Osteoblast (primary cell): ENCODE results near the gene NBAS. TPM values are rescaled to one million over a fixed set of nuclear protein-coding genes. Genes with fewer than 3 reads are reported as not detected.

Experiments
- DNase-seq: peaks from one replicate; pipeline ENCODE4 v3.0.0; 2011; ENCODE audit warnings: low spot score, mixed read lengths; ENCODE audit not compliant: insufficient read length; ENCODE audit errors: missing footprints
- H2AFZ ChIP-seq: 2 replicates; pipeline ENCODE4 v1.6.0; 2011; ENCODE audit warnings: mild to moderate bottlenecking, low read length
- H3K27ac ChIP-seq: 2 replicates; pipeline ENCODE4 v1.5.1; 2011; ENCODE audit warnings: mild to moderate bottlenecking, low read depth, low read length, moderate library complexity
- H3K27me3 ChIP-seq: 2 replicates; pipeline ENCODE4 v1.6.0; 2012; ENCODE audit warnings: mild to moderate bottlenecking, control low read depth, inconsistent platforms, low read length, moderate library complexity; ENCODE audit not compliant: insufficient read depth
- H3K36me3 ChIP-seq: 2 replicates; pipeline ENCODE4 v1.5.1; 2011; ENCODE audit warnings: mild to moderate bottlenecking, low read length, control low read depth, moderate library complexity; ENCODE audit not compliant: insufficient read depth
- H3K4me1 ChIP-seq: 2 replicates; pipeline ENCODE4 v1.5.1; 2011; ENCODE audit warnings: mild to moderate bottlenecking, low read length, control low read depth, moderate library complexity; ENCODE audit not compliant: insufficient read depth
- H3K4me2 ChIP-seq: 2 replicates; pipeline ENCODE4 v1.6.0; 2011; ENCODE audit warnings: mild to moderate bottlenecking, low read length; ENCODE audit not compliant: insufficient read depth
- H3K4me3 ChIP-seq: fragments of 200-600 bp; sonication (generic); 3 replicates; pipeline ENCODE4 v1.5.1; 2012; ENCODE audit warnings: mild to moderate bottlenecking, low read length, inconsistent platforms; ENCODE audit not compliant: insufficient read depth
- H3K79me2 ChIP-seq: 2 replicates; pipeline ENCODE4 v1.6.0; 2012; ENCODE audit warnings: mild to moderate bottlenecking, low read length, control low read depth, inconsistent platforms; ENCODE audit not compliant: insufficient read depth
- H3K9me3 ChIP-seq: 2 replicates; pipeline ENCODE4 v1.5.1; 2011; ENCODE audit warnings: low read depth, low read length, control low read depth
- H4K20me1 ChIP-seq: 2 replicates; pipeline ENCODE4 v1.6.0; 2012; ENCODE audit warnings: mild to moderate bottlenecking, low read length, control low read depth; ENCODE audit not compliant: insufficient read depth
- total RNA-seq: library from RNA; depleted of rRNA; stranded (reverse); fragments of >200 nt; gene quantifications from 2 replicates; pipeline ENCODE4 v1.2.3, GENCODE V29; 2012
- TF ChIP-seq, protein P1 (sequence below): IDR thresholded peaks from 2 replicates; pipeline ENCODE4 v1.5.1; 2011; ENCODE audit warnings: mild to moderate bottlenecking, low read depth, low read length, moderate library complexity; ENCODE audit errors: extremely low read depth

Gene NBAS
- total RNA-seq, 1 donor, result 98.1 TPM

- Histone ChIP-seq H3K79me2 (no peaks in the 10 kb centered on the region), H3K27me3 (no peaks in the 10 kb centered on the region), H2AFZ (no peak overlapping the region), H3K27ac (no peak overlapping the region), H3K4me3 (no peak overlapping the region), H3K4me1 (no peaks in the 10 kb centered on the region), H3K36me3 (peaks cover 16% of the 10 kb centered on the region), H4K20me1 (no peaks in the 10 kb centered on the region), H3K4me2 (no peak overlapping the region), H3K9me3 (no peaks in the 10 kb centered on the region)
- no peak for DNase-seq
- TF ChIP-seq, protein P1, sequence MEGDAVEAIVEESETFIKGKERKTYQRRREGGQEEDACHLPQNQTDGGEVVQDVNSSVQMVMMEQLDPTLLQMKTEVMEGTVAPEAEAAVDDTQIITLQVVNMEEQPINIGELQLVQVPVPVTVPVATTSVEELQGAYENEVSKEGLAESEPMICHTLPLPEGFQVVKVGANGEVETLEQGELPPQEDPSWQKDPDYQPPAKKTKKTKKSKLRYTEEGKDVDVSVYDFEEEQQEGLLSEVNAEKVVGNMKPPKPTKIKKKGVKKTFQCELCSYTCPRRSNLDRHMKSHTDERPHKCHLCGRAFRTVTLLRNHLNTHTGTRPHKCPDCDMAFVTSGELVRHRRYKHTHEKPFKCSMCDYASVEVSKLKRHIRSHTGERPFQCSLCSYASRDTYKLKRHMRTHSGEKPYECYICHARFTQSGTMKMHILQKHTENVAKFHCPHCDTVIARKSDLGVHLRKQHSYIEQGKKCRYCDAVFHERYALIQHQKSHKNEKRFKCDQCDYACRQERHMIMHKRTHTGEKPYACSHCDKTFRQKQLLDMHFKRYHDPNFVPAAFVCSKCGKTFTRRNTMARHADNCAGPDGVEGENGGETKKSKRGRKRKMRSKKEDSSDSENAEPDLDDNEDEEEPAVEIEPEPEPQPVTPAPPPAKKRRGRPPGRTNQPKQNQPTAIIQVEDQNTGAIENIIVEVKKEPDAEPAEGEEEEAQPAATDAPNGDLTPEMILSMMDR, result no peak
Observed at GRCh38 chr2:15378148-15378908, 182.8 kb downstream of the NBAS start.

GRCh38 chr2:15377202-15377601 is 183.9 kb downstream of the NBAS start:
- H4K20me1 ChIP-seq, result no peaks in the 10 kb centered on the region
- DNase-seq, result no peak
- H3K4me2 ChIP-seq, result no peak overlapping the region
- peaks cover 13% of the 10 kb centered on the region for H3K36me3 ChIP-seq
- no peak overlapping the region for H2AFZ ChIP-seq
- H3K79me2 ChIP-seq, result no peaks in the 10 kb centered on the region
- H3K27ac ChIP-seq, result no peak overlapping the region
- no peaks in the 10 kb centered on the region for H3K9me3 ChIP-seq
- H3K4me3 ChIP-seq, result no peak overlapping the region
- H3K27me3 ChIP-seq, result no peaks in the 10 kb centered on the region
- no peaks in the 10 kb centered on the region for H3K4me1 ChIP-seq
- TF ChIP-seq, protein P1, result no peak

GRCh38 chr2:15372019-15372418 is 189.1 kb downstream of the NBAS start:
- no peak overlapping the region for H3K4me3 ChIP-seq
- no peaks in the 10 kb centered on the region for H3K4me1 ChIP-seq
- H3K27me3 ChIP-seq, result no peaks in the 10 kb centered on the region
- no peak overlapping the region for H2AFZ ChIP-seq
- no peaks in the 10 kb centered on the region for H4K20me1 ChIP-seq
- TF ChIP-seq, protein P1, result no peak
- H3K9me3 ChIP-seq, result no peaks in the 10 kb centered on the region
- peaks cover 14% of the 10 kb centered on the region for H3K36me3 ChIP-seq
- no peaks in the 10 kb centered on the region for H3K79me2 ChIP-seq
- H3K4me2 ChIP-seq, result no peak overlapping the region
- DNase-seq, result no peak
- no peak overlapping the region for H3K27ac ChIP-seq

- peaks cover 14% of the 10 kb centered on the region for H3K36me3 ChIP-seq
- H4K20me1 ChIP-seq, result no peaks in the 10 kb centered on the region
- no peaks in the 10 kb centered on the region for H3K9me3 ChIP-seq
- H3K4me2 ChIP-seq, result no peak overlapping the region
- H3K27me3 ChIP-seq, result no peaks in the 10 kb centered on the region
- H3K4me3 ChIP-seq, result no peak overlapping the region
- no peaks in the 10 kb centered on the region for H3K4me1 ChIP-seq
- TF ChIP-seq, protein P1, result no peak
- no peak for DNase-seq
- no peak overlapping the region for H3K27ac ChIP-seq
- no peak overlapping the region for H2AFZ ChIP-seq
- H3K79me2 ChIP-seq, result no peaks in the 10 kb centered on the region
Observed at GRCh38 chr2:15369129-15369528, 192.0 kb downstream of the NBAS start.
